ENCODE results near the gene EDARADD. TPM values are rescaled to one million over a fixed set of nuclear protein-coding genes. Genes with fewer than 3 reads are reported as not detected.

EDARADD gene
- total RNA-seq, 1 donor from 2014 or later = 0.43 TPM

DNA sequence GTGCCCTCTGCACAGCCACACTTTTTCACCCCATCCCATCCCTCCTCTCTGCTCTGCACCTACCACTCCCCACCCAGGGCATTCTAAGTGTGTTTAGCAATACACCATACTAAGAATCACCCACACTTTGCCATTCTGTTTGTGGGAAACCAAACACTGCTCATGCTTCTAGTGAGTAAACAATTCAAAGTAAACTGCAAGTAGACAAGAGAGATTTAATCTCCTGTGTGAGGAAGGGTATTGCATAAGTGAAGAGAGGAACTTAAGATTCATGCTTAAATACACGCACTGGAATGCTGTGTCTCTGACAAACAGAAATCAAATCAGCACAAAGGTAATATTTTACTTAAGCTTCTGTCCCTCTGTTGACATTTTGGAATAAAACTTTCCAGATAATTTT, 4.8 kb upstream of the EDARADD start:
- intact Hi-C loops (cut with DNase I) = no loop called here
- no peak for DNase-seq (ENCODE audit: low spot score)

GRCh38 chr1:236391008-236391407, 3.1 kb upstream of the EDARADD start:
- DNase-seq (ENCODE audit: low spot score) = no peak
- intact Hi-C loops (cut with DNase I) = no loop called here

DNA sequence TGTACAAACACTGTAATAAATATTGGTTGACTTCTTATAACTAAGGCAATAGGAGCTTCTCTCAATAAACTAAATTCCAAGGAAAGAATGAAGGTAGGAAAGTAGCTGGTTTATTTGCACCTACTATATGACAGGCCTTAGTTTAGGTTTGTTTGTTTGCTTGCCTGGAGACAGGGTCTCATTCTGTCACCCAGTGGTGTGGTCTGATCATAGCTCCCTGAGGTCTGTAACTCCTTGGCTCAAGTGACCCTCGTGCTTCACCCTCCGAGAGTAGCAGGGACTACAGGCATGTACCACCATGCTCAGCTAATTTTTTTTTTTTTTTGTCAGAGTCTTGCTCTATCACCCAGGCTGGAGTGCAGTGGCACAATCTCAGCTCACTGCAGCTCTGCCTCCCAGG, 1.9 kb upstream of the EDARADD start:
- no peak for DNase-seq (ENCODE audit: low spot score)
- intact Hi-C loops (cut with DNase I) = no loop called here

DNA sequence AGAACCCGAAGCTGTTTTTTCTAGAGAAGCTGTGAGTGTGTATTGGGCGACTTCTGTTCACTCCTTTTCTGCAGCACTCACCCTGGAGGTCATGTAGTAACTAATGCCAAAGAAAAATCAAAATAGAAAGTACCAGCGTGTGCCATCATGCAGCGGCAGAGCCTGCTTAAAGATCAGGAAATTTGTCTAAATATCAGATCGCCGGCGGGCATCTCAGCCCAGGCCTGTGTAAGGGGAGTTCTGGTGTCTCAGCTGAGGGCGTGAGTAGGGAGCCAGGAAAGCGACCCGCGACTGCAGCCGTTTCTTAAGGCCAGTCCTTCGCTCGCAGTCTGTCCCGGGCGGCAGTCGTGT, 768 bp downstream of the EDARADD start:
- DNase-seq (ENCODE audit: low spot score) = no peak
- intact Hi-C loops (cut with DNase I) = no loop called here

DNA sequence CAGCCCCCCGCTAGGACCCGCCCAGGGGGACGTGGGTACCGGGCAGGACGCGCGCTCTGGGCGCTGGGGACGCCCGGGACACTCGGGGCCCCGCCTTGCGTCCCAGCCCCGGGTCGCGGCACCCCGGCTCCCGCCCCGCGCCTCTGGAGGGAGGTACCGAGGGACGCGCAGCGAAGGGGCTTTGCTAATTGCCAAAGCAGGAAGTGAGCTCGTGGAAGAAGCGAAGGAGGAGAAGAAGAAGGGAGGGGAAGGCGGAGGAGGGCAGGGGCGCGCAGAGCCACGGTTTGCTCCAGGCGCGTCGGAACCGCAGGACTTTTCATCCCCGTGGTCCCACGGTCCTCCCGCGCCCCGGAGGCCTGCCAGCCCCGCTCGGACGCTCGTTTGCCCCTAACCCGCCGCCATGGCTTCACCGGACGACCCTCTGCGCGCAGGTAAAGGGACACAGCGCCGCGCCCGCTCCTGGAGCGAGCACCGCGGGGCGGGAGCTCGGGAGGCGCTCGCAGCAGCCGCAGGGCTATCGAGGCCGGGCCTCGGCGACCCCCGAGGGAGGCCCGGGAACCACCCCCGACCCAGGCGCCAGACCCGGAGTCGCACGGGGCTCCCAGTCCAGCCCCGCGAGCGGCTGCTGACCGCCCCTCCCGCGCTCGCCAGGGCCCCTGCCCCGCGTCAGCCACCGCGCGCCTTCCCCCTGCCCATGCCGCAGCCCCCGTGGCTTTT, 1.3 kb downstream of the EDARADD start:
- intact Hi-C loops (cut with DNase I) = no loop called here
- DNase-seq (ENCODE audit: low spot score) = no peak

- intact Hi-C loops (cut with DNase I) = no loop called here
- DNase-seq (ENCODE audit: low spot score) = no peak
Measured at GRCh38 chr1:236395947-236396664, 2.0 kb downstream of the EDARADD start.

DNA sequence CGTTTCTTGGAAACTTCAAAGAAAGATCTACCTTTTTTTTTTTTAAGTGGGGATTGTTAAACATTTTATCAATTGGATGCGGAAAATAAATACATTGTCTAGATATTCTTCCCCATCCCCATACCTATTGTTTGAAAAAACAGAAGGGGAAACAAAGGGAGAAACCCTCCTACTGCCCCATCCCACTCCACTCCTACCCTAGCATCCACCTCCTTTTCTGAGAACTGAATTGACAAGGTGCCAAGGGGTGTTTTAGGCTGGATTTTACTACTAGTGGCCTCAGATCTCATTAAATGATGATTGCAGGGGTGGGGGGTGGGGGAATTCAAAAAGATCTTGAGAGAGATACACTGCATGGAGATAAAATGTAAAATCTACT, 2.6 kb downstream of the EDARADD start:
- intact Hi-C loops (cut with DNase I) = no loop called here
- no peak for DNase-seq (ENCODE audit: low spot score)

DNA sequence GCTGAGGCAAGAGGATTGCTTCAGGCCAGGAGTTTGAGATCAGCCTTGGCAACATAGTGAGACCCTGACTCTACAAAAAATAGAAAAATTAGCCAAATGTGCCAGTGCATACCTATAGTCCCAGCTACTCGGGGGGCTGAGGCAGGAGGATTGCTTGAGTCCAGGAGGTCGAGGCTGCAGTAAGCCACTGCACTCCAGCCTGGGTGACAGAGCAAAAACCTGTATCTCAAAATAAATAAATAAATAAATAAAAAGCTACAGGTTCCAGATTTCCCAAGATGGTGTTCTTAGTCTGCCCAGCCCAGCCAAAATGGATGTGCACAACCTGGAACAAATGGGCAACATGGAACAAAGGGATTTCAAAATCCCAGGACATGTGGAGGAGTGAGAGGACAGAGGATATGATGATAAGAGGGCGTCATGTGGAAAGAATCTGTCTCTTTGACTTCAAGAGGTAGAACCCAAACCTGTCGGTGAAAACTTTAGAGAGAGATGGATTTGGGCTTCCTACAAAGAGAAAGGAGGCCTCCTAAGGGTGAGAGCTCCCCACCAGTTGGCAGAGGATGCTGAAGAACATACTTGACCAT, 3.2 kb downstream of the EDARADD start:
- intact Hi-C loops (cut with DNase I) = no loop called here
- DNase-seq (ENCODE audit: low spot score) = no peak

DNA sequence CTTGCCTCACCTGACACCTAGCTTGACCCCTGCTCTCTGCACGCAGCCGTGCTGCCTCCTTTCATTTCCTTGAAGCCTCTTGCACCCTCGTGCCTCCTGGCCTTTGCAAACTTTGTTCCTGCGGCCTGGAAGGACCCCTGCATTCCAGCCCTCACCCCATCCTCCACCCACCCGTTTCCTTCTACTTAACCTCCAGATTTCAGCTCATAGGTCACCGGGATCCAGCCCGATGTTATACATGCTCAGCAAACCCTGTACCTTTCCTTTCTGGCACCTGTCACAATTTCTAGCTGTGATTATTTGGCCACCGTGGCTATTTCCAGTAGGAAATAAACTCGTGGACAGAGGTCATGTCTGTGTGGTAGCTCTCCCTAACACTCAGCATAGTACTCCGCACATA, 4.5 kb downstream of the EDARADD start:
- intact Hi-C loops (cut with DNase I) = no loop called here

GRCh38 chr1:236400061-236400603, 6.0 kb downstream of the EDARADD start:
- no peak for DNase-seq (ENCODE audit: low spot score)
- intact Hi-C loops (cut with DNase I) = no loop called here

More for the DNA sequence above, 4.5 kb downstream of the EDARADD start:
- no peak for DNase-seq (ENCODE audit: low spot score)

- no peak for DNase-seq (ENCODE audit: low spot score)
- intact Hi-C loops (cut with DNase I) = no loop called here
Measured at GRCh38 chr1:236401698-236402097, 7.6 kb downstream of the EDARADD start.

DNA sequence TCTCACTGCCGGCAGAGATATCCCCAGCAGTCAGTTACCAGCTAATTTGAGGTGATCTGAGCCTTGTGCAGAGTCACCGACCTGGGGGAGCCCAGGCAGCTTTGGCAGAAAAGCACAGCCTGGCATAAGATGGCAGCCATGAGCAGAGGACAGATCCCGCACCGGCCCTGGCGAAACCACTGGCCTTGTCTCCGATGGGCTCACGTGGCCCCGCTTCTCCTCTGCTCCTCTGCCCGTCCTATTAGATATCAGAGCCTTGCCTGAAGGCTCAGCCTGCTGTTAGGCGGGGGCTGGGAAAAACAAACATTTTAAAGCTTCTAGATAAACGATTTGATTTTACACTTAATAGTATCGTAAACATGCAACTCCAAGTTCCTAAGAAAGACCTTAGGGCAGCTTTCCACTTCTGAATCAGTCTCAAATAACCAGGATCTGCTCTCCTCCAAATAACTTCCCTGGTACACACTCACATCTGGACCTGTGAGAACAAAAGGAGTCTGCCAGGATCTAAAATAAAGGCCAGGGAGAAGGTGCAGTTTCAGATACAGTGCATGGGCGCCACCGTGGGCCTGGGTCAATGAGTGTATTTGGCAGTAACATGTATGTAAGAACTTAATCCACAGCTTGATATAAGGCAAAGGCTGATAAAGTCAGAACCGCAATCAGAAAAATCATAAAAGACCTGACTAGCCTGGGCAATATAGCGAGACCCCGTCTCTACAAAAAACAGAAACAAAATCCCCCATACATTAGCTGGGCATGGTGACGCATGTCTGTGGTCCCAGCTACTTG, 10.0 kb downstream of the EDARADD start:
- intact Hi-C loops (cut with DNase I) = no loop called here
- DNase-seq (ENCODE audit: low spot score) = no peak

DNA sequence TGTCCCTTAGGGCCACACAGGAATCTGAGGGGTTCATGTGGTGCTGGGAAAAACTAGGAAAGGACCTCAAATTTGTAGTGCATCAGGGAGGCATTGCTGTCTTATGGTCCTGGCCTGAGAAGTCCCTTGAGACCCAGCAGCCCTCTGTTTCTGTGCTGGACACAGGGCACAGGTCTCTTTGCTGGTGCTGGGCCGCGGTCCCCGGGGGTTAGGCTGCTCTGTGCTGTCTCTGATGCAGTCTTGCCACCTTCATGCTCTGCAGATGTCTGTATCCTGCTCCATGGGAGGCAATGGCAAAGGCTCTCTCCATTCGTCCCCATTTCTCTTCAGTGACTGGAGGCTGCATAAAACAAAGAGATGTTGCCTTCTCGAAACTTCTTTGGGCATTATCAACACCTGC, 13.0 kb downstream of the EDARADD start:
- DNase-seq (ENCODE audit: low spot score) = no peak
- intact Hi-C loops (cut with DNase I) = no loop called here

GRCh38 chr1:236413688-236414087, 19.6 kb downstream of the EDARADD start:
- no peak for DNase-seq (ENCODE audit: low spot score)
- intact Hi-C loops (cut with DNase I) = no loop called here

DNA sequence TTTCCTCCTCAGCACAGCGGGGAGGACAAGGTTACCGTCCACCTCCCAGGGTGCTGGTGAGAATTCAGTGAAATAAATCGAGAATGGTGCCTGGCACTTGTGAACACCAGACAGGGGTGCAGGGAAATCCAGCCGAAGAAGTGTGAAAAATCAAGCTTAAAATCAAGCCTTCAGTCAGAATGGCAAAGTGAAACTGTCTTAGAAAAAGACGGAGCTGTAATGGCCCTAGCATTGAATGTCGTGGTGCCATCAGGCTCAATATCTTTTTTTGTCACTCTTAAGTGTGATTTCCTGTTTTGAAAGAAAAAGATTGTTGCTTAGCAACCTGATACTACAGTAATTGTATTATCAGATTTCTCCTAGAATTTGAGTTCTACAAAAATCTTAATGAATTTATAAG, 22.1 kb downstream of the EDARADD start:
- intact Hi-C loops (cut with DNase I) = no loop called here
- DNase-seq (ENCODE audit: low spot score) = no peak

DNA sequence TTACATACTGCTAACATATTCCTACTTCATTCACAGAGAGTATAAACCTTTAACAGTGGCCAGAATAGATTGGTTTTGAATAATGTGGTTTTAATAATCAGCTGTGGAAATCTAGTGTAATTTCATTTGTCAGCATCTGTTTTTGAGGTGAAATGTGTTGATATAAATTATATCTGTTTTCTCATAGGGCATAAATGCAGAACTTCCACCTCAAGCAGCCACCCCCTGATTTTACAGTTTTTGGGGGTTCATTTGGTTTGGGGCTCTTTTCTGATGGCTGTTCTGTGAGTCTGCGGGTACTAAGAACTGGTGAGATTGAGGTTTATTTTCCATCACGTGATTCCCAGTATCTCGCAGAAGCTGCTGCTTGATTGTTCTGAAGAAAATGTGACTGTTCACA, 23.2 kb downstream of the EDARADD start:
- intact Hi-C loops (cut with DNase I) = no loop called here

DNA sequence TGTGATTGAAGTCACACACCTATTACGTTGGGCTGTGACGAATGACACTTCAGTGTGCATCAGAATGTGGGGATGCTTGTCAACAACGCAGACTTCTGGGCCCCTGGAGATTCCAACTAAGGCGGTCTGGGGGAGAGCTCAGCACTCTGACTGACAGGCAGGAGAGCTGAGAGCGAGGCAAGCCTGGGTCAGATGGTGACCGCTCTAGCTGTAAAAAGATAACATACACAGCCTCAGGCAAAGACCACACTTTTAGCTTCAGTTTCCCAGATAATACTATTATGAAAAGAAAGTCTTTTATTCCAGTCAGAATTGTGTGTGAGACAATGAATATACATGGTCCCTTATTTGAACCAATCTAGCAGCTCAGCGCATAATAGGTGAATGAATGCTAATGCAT, 25.4 kb downstream of the EDARADD start:
- no peak for DNase-seq (ENCODE audit: low spot score)
- intact Hi-C loops (cut with DNase I) = no loop called here

More for the DNA sequence above, 23.2 kb downstream of the EDARADD start:
- no peak for DNase-seq (ENCODE audit: low spot score)

DNA sequence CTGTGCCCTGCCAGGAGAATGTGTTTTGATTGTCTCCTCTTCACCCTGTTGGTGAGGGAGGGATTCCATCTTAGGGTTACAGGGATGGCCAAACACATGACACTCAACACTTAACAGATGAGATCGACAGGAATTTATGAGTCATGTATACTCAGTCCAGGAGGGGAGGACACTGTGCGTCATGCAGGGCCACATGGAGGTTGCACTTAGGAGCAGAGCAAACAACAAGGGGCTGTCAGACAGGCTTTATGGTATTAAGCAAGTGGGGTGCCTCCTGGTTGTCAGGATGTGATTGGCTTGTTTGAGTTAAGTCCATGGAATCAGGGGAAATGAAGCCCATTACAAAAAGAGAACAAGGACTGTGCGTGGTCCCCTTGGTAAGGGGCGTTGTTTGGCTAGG, 26.9 kb downstream of the EDARADD start:
- intact Hi-C loops (cut with DNase I) = no loop called here
- no peak for DNase-seq (ENCODE audit: low spot score)

DNA sequence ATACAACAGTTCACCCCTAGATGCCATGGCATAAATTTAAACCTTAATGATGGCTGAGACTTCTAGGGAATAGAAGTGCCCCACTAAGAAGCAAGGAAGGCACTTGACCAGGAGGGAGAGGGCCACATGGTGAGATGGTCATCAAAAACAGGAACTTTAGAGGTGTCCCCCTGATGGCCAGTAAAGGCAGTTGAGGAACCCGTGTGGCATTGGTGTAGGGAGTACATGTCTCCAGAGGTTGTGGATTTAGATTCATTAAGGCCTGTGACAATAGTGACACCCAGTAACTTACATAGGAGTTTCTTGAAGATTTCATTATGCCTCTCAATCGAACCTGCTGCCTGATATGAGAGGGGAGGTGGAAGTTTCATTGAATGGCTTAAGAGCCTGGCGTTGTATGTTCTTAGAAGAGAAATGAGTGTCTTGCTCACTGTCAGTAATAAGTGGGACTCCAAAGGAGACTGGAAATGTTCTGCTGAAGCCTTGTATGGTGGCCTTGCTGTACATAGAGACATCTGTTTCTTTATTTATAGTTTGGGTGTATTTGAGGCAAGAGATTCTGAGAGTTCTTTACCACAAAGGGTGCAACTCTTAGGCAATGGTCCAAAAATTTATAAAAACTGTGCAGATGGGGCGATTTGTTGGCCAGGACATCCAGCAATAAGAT, 27.9 kb downstream of the EDARADD start:
- intact Hi-C loops (cut with DNase I) = no loop called here
- no peak for DNase-seq (ENCODE audit: low spot score)

DNA sequence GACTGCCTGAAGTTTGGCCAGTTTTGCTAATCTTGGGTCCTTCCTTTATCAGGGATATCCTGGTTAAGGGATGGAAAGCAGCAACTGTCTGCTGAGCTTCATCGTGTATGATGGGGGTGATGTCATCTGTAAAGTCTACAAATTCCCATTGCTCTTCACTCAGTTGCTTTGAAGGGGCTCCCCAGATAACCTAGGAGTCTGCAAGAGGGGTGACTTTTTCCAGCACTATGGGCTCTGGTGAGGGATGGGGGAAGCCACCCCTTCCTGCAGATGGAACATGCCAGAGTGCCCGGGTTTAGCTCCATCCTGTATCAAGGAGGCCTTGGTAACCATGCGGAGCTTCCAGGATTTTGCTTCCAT, 28.4 kb downstream of the EDARADD start:
- DNase-seq (ENCODE audit: low spot score) = no peak
- intact Hi-C loops (cut with DNase I) = no loop called here
